Brain microvascular endothelial cell (primary cell): Measurements from ENCODE around the gene NPC1.

Source experiments
- DNase-seq: peaks from one replicate; pipeline ENCODE4 v3.0.0-alpha.2; 2020
- H3K27ac ChIP-seq: fragments of 250-450 bp; sonication (Bioruptor Pico); 2 replicates; pipeline ENCODE4 v1.5.1; 2020; ENCODE audit warnings: mild to moderate bottlenecking, moderate library complexity
- H3K27me3 ChIP-seq: fragments of 250-450 bp; sonication (Bioruptor Pico); replicated peaks from 2 replicates; pipeline ENCODE4 v1.5.1; 2020; ENCODE audit warnings: mild to moderate bottlenecking
- H3K36me3 ChIP-seq: fragments of 250-450 bp; sonication (Bioruptor Pico); replicated peaks from 2 replicates; pipeline ENCODE4 v1.5.1; 2020; ENCODE audit warnings: mild to moderate bottlenecking
- H3K4me3 ChIP-seq: 2 replicates; pipeline ENCODE4 v1.5.1; 2011; ENCODE audit warnings: low read depth, mild to moderate bottlenecking, control low read depth, low read length, moderate library complexity
- in situ Hi-C: cut with HindIII; loops from 2 replicates; pipeline ENCODE4 v1.10.0; 2017; ENCODE audit warnings: low sequenced_read_pairs, low pct_ligation_motif_present
- TF ChIP-seq, protein P1 (sequence below): IDR thresholded peaks from 2 replicates; pipeline ENCODE4 v1.5.1; 2011; ENCODE audit warnings: low read depth, mild to moderate bottlenecking, moderate library complexity, low read length, control low read depth, inconsistent platforms; ENCODE audit errors: missing control alignments

NPC1 gene

DNA sequence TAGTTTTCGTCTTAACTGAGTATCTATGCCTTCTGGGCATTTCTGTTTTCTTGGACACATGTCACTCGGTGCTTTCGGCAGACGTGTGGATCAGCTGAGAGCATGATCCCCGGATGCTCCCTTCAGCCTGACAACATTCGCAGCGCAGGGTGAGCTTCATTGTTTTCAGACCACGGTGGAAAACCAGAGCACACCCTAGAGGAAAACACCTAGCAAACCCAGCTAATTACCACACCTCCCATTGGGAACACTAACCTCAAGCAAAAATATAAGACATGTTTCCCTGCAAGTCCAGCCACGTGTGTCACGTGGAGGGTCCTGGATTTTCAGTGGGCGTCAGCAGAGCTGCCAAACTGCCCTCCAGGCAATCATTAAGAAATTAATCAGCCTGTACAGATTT, 45.4 kb upstream of the NPC1 start:
- H3K27me3 ChIP-seq = no peaks in the 10 kb centered on the region

GRCh38 chr18:23631312-23631711, 45.0 kb upstream of the NPC1 start:
- in situ Hi-C loops = no loop called here
- Histone ChIP-seq H3K36me3 (no peaks in the 10 kb centered on the region), H3K27me3 (no peaks in the 10 kb centered on the region), H3K27ac (no peak overlapping the region), H3K4me3 (no peak overlapping the region)
- no peak for DNase-seq
- TF ChIP-seq, protein P1, sequence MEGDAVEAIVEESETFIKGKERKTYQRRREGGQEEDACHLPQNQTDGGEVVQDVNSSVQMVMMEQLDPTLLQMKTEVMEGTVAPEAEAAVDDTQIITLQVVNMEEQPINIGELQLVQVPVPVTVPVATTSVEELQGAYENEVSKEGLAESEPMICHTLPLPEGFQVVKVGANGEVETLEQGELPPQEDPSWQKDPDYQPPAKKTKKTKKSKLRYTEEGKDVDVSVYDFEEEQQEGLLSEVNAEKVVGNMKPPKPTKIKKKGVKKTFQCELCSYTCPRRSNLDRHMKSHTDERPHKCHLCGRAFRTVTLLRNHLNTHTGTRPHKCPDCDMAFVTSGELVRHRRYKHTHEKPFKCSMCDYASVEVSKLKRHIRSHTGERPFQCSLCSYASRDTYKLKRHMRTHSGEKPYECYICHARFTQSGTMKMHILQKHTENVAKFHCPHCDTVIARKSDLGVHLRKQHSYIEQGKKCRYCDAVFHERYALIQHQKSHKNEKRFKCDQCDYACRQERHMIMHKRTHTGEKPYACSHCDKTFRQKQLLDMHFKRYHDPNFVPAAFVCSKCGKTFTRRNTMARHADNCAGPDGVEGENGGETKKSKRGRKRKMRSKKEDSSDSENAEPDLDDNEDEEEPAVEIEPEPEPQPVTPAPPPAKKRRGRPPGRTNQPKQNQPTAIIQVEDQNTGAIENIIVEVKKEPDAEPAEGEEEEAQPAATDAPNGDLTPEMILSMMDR = no peak

More for the DNA sequence above, 45.4 kb upstream of the NPC1 start:
- DNase-seq = no peak
- H3K36me3 ChIP-seq = no peaks in the 10 kb centered on the region
- TF ChIP-seq, protein P1 = no peak
- in situ Hi-C loops = no loop called here
- no peak overlapping the region for H3K4me3 ChIP-seq
- H3K27ac ChIP-seq = no peak overlapping the region

GRCh38 chr18:23629444-23629946, 43.2 kb upstream of the NPC1 start:
- Histone ChIP-seq H3K27ac (no peak overlapping the region), H3K27me3 (no peaks in the 10 kb centered on the region), H3K4me3 (no peak overlapping the region), H3K36me3 (no peaks in the 10 kb centered on the region)
- TF ChIP-seq, protein P1 = no peak
- in situ Hi-C loops = no loop called here
- DNase-seq = no peak

DNA sequence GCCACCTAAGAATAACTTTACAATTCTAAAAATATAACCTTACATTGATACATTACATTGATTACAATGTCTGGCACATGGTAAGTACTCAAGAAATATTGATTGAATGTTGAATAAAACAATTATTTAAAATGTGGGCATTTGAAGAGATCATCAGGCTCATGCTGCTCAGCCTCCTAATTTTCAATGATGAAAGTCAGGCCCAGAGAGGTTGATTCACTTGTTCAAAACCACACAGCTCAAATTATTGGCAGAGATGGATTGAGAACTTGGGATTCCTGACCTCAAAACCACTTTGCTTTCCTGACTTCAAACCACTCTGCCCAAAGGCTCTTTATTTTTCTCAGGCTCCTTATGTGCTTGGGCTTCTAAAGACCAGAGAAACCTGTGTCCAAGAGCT, 41.7 kb upstream of the NPC1 start:
- DNase-seq = no peak
- TF ChIP-seq, protein P1 = no peak
- Histone ChIP-seq H3K36me3 (no peaks in the 10 kb centered on the region), H3K4me3 (no peak overlapping the region), H3K27ac (peak overlapping the region; percentile 83), H3K27me3 (no peaks in the 10 kb centered on the region)
- in situ Hi-C loops = no loop called here

DNA sequence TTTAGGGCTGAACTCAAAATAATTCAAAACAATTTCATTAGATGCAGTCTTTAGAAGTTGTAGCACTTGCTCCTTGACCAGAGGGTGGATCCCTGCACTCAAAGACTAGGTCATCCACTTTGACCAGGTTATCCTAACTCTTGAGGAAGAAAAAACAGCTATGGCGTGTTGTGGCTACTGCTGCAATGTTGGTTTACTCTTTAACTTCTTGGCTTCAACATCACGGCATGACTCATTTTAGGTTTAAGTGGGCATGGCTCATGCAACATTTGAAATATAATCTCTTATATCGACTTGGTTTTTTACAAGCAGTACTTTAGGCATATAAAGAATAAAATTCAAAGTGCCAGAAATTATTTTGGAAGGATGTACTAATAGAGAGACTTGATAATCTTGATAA, 41.0 kb upstream of the NPC1 start:
- Histone ChIP-seq H3K4me3 (no peak overlapping the region), H3K27ac (peak overlapping the region; percentile 83), H3K27me3 (no peaks in the 10 kb centered on the region), H3K36me3 (no peaks in the 10 kb centered on the region)
- in situ Hi-C loops = no loop called here
- peak; percentile 88 for DNase-seq
- TF ChIP-seq, protein P1 = no peak
